HCT116 (cell line): ENCODE data around the gene WHRN. TPM values are rescaled to one million over a fixed set of nuclear protein-coding genes. Genes with fewer than 3 reads are reported as not detected.
A peak's percentile ranks its signal among the peaks of the same experiment; 100 is the strongest.

Experiments
- ATAC-seq: fragments of 200-7000 bp; cut with Tn5 transposase; 2 replicates; pipeline ENCODE4 v1.9.1; 2020; ENCODE audit warnings: mild to moderate bottlenecking, moderate library complexity
- BruUV-seq: library from RNA; stranded (reverse); fragments of 400-500 nt; replicated peaks from 2 replicates; lab custom pipeline; 2021; lab: Mats Ljungman, UMichigan
- CTCF ChIA-PET: fragments of 300-600 bp; sonication (Branson Sonifier 250); formaldehyde crosslinking; loops from one replicate; lab custom pipeline; 2021; ENCODE audit warnings: antibody characterized with exemption; lab: Charles Lee
- POLR2A ChIA-PET: fragments of 300-600, 350-600 bp; sonication (Branson Sonifier 250); formaldehyde crosslinking; loops from one replicate; lab custom pipeline; 2021; ENCODE audit warnings: antibody characterized with exemption; lab: Charles Lee
- RAD21 ChIA-PET, 2 experiments: fragments of 300-600 bp; sonication (Branson Sonifier 250); formaldehyde crosslinking; loops; one replicate each; lab custom pipeline; 2023; ENCODE audit warnings: low total read pairs in 2 of 2; ENCODE audit not compliant: uncharacterized antibody in 2 of 2, unreplicated experiment in 2 of 2, low non-redundant PET in 1 of 2; lab: Charles Lee
- DNase-seq: peaks from one replicate; pipeline ENCODE4 v3.0.0-alpha.2; 2010; ENCODE audit warnings: low read depth, low spot score
- H2AFZ ChIP-seq: fragments of 200-600 bp; shearing (Covaris generic), sonication (generic); 2 replicates; pipeline ENCODE4 v1.6.1; 2017; ENCODE audit warnings: low read depth, mixed run types, mixed read lengths, antibody characterized with exemption, low read length; ENCODE audit not compliant: poor library complexity, severe bottlenecking
- H3K27ac ChIP-seq: 2 replicates; pipeline ENCODE4 v1.5.1; 2012; ENCODE audit warnings: low read depth, low read length
- H3K27me3 ChIP-seq: fragments of 200-600 bp; sonication (generic); 2 replicates; pipeline ENCODE4 v1.6.1; 2016; ENCODE audit warnings: mixed run types, low read length, mixed read lengths; ENCODE audit not compliant: insufficient read depth
- H3K36me3 ChIP-seq, 2 experiments: fragments of 200-500 bp in 1 of 2; fragments of 200-600 bp in 1 of 2; sonication (Bioruptor generic) in 1 of 2; sonication (generic) in 1 of 2; 2 replicates each; pipeline versions ENCODE4 v1.5.1 to v1.6.1; 2014 to 2016; ENCODE audit warnings: low read length in 2 of 2, inconsistent platforms in 1 of 2, mixed read lengths in 1 of 2, mixed run types in 1 of 2; ENCODE audit not compliant: insufficient read depth in 2 of 2, control insufficient read depth in 1 of 2
- H3K4me1 ChIP-seq, 2 experiments: fragments of 200-600 bp in 1 of 2; sonication (generic) in 1 of 2; 2 replicates each; pipeline versions ENCODE4 v1.5.1 to v1.6.1; 2012 to 2017; ENCODE audit warnings: low read length in 2 of 2, inconsistent platforms in 1 of 2, mild to moderate bottlenecking in 1 of 2, mixed read lengths in 1 of 2, mixed run types in 1 of 2, moderate library complexity in 1 of 2; ENCODE audit not compliant: insufficient read depth in 2 of 2, control insufficient read depth in 1 of 2
- H3K4me2 ChIP-seq: fragments of 200-600 bp; sonication (generic); 2 replicates; pipeline ENCODE4 v1.6.1; 2017; ENCODE audit warnings: mixed run types, low read length, mixed read lengths
- H3K4me3 ChIP-seq, 2 experiments: fragments of 200-600 bp in 1 of 2; sonication (generic) in 1 of 2; replicated peaks in 1 of 2; 2 replicates each; pipeline ENCODE4 v1.5.1; 2011 to 2016; ENCODE audit warnings: low read length in 2 of 2, control low read depth in 1 of 2, low read depth in 1 of 2, mild to moderate bottlenecking in 1 of 2, mixed read lengths in 1 of 2, mixed run types in 1 of 2
- H3K79me2 ChIP-seq: fragments of 200-600 bp; sonication (generic); 2 replicates; pipeline ENCODE4 v1.6.1; 2017; ENCODE audit warnings: mild to moderate bottlenecking, mixed run types, low read length, moderate library complexity, mixed read lengths; ENCODE audit not compliant: insufficient read depth
- H3K9ac ChIP-seq: fragments of 200-600 bp; sonication (generic); 2 replicates; pipeline ENCODE4 v1.6.1; 2016; ENCODE audit warnings: low read length, mixed read lengths
- H3K9me2 ChIP-seq: fragments of 200-600 bp; sonication (generic), shearing (Covaris generic); 2 replicates; pipeline ENCODE4 v1.6.1; 2017; ENCODE audit warnings: mixed run types, mild to moderate bottlenecking, moderate library complexity; ENCODE audit not compliant: insufficient read depth
- H3K9me3 ChIP-seq, 2 experiments: fragments of 200-500 bp in 1 of 2; fragments of 200-600 bp in 1 of 2; sonication (Bioruptor generic) in 1 of 2; sonication (generic) in 1 of 2; 2 replicates each; pipeline ENCODE4 v1.6.1; 2014 to 2017; ENCODE audit warnings: low read length in 2 of 2, mixed read lengths in 2 of 2, inconsistent platforms in 1 of 2, low read depth in 1 of 2, mild to moderate bottlenecking in 1 of 2, mixed run types in 1 of 2, moderate library complexity in 1 of 2; ENCODE audit not compliant: control insufficient read depth in 1 of 2, insufficient read depth in 1 of 2
- H4K20me1 ChIP-seq: fragments of 200-600 bp; sonication (generic), shearing (Covaris generic); 2 replicates; pipeline ENCODE4 v1.6.1; 2017; ENCODE audit warnings: mixed run types, mild to moderate bottlenecking, moderate library complexity; ENCODE audit not compliant: insufficient read depth
- CTCF ChIP-seq, 3 experiments: fragments of 200-600 bp in 1 of 3; sonication (generic) in 1 of 3; IDR thresholded peaks in 2 of 3; conservative IDR thresholded peaks in 1 of 3; 2 replicates each; pipeline ENCODE4 v1.5.1; 2012 to 2017; ENCODE audit warnings: low read depth in 2 of 3, low read length in 2 of 3, antibody characterized with exemption in 1 of 3, borderline replicate concordance in 1 of 3, control low read depth in 1 of 3, mild to moderate bottlenecking in 1 of 3, mixed read lengths in 1 of 3, mixed run types in 1 of 3, moderate library complexity in 1 of 3; ENCODE audit not compliant: insufficient read depth in 1 of 3
- EGR1 ChIP-seq: IDR thresholded peaks from 2 replicates; pipeline ENCODE4 v1.6.1; 2012; ENCODE audit warnings: low read depth
- ELF1 ChIP-seq: IDR thresholded peaks from 2 replicates; pipeline ENCODE4 v1.6.1; 2012; ENCODE audit warnings: low read depth, borderline replicate concordance
- REST ChIP-seq: IDR thresholded peaks from 2 replicates; pipeline ENCODE4 v1.6.1; 2012; ENCODE audit warnings: low read depth
- YY1 ChIP-seq: IDR thresholded peaks from 2 replicates; pipeline ENCODE4 v1.6.1; 2011; ENCODE audit warnings: low read length, low read depth, moderate library complexity, mild to moderate bottlenecking; ENCODE audit not compliant: insufficient replicate concordance; ENCODE audit errors: extremely low read depth
- ZBTB33 ChIP-seq: IDR thresholded peaks from 2 replicates; pipeline ENCODE4 v1.6.1; 2011; ENCODE audit warnings: mild to moderate bottlenecking, low read length, moderate library complexity; ENCODE audit not compliant: insufficient replicate concordance; ENCODE audit errors: extremely low read depth
- ZFX ChIP-seq: fragments of 450-650 bp; IDR thresholded peaks from 2 replicates; pipeline ENCODE4 v1.6.1; 2017
- ZNF274 ChIP-seq: fragments of 200-500 bp; sonication (Bioruptor generic); IDR thresholded peaks from 2 replicates; pipeline ENCODE4 v1.6.1; 2014; ENCODE audit warnings: mild to moderate bottlenecking, low read depth, low read length, inconsistent platforms
- intact Hi-C: fragments of 100-400 bp; cut with micrococcal nuclease; formaldehyde crosslinking; loops from 2 replicates; pipeline ENCODE4 v1.10.0; 2022
- total RNA-seq: library from RNA; stranded (reverse); gene quantifications from one replicate; pipeline ENCODE4 v1.2.1, GENCODE V29; 2021; ENCODE audit not compliant: unreplicated experiment

WHRN gene
- total RNA-seq, 1 experiment from 2014 or later: 12.8 TPM

- TF ChIP-seq ZBTB33 (no peak), ZNF274 (no peak)
- TF ChIP-seq, all 23 proteins: peak for 8
Observed at GRCh38 chr9:114484854-114485443, 20.3 kb downstream of the WHRN start (continued).

DNA sequence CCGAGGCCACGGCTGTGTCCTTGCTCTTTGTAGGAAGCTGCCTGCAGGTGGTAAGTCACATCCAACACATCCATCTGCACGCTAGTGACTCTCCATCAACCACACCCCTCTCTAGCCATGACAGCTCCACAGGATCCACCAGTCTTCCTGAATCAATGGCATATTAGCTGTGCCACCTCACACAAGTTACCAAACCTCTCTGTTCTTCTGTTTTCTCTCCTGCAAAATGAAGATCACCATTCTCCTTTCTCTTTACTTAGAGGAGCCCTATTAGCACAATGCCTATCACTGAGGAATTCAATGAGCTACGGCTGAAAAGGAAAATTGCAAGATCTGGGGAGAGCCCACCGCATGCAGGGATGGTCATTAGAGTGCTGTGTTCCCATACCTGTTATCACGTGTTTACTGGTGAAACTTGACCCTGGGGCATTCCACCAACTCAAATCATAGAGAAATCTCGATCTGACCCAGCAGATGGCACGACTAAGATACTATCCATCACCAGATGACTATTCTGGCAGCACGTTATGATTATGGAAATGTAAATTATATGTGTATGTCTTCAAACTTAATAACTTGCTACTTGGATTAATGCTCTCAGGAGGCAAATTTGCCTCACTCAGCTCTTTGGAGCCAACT, 20.9 kb downstream of the WHRN start:
- no peak overlapping the region for H3K4me3 ChIP-seq
- no peak for TF ChIP-seq YY1
- TF ChIP-seq ZFX: no peak
- TF ChIP-seq ZBTB33: no peak
- TF ChIP-seq EGR1: no peak
- TF ChIP-seq REST: no peak
- TF ChIP-seq ELF1: no peak
- no peak for TF ChIP-seq CTCF (IDR thresholded peaks at IDR 0.05 in 2 of 3, conservative IDR thresholded peaks at IDR 0.05 in 1 of 3; ENCODE audit: borderline replicate concordance in 1 of 3, insufficient read depth in 1 of 3, low read depth in 2 of 3, low read length in 2 of 3)
- H3K9me3 ChIP-seq: no peaks in the 10 kb centered on the region
- no peaks in the 10 kb centered on the region for H3K9me2 ChIP-seq
- ChIA-PET CTCF (interaction anchor here (1.4 kb wide), 1 partner anchor 169 kb away, joined by 5 read pairs; no protein-coding TSS in a partner anchor), POLR2A (no interaction called here), RAD21 (no interaction called here)
- H2AFZ ChIP-seq: no peak overlapping the region
- DNase-seq (no peak), ATAC-seq (no peak)
- no peaks in the 10 kb centered on the region for H3K79me2 ChIP-seq
- H3K27ac ChIP-seq: no peak overlapping the region
- intact Hi-C loops: no loop called here
- peak overlapping the region; percentile 68 for H3K4me2 ChIP-seq
- H3K9ac ChIP-seq: no peak overlapping the region
- no peaks in the 10 kb centered on the region for H3K36me3 ChIP-seq
- no peaks in the 10 kb centered on the region for H4K20me1 ChIP-seq
- BruUV-seq: no TSS peak
- peaks cover 19 to 38% of the 10 kb centered on the region in 2 experiments for H3K4me1 ChIP-seq
- H3K27me3 ChIP-seq: no peaks in the 10 kb centered on the region
